Mucosa of rectum (tissue), 2 donors: ENCODE data around the gene PPIE.

Experiments used
- H3K27ac ChIP-seq, 2 donors: one replicate each; pipeline ENCODE4 v1.7.0; 2013; ENCODE audit warnings: inconsistent platforms in 2 of 2, low read depth in 2 of 2, low read length in 2 of 2
- H3K27me3 ChIP-seq, 2 donors: one replicate each; pipeline ENCODE4 v1.7.0; 2013; ENCODE audit warnings: low read length in 2 of 2; ENCODE audit not compliant: control insufficient read depth in 2 of 2, insufficient read depth in 2 of 2
- H3K36me3 ChIP-seq, 2 donors: one replicate each; pipeline ENCODE4 v1.7.0; 2013; ENCODE audit warnings: low read length in 2 of 2; ENCODE audit not compliant: control insufficient read depth in 2 of 2, insufficient read depth in 2 of 2
- H3K4me1 ChIP-seq, 2 donors: one replicate each; pipeline ENCODE4 v1.7.0; 2013; ENCODE audit warnings: low read length in 2 of 2, mild to moderate bottlenecking in 1 of 2; ENCODE audit not compliant: control insufficient read depth in 2 of 2, insufficient read depth in 2 of 2
- H3K4me3 ChIP-seq, 2 donors: one replicate each; pipeline ENCODE4 v1.7.0; 2013; ENCODE audit warnings: low read length in 2 of 2
- H3K9ac ChIP-seq, 2 donors: one replicate each; pipeline ENCODE4 v1.7.0; 2013; ENCODE audit warnings: low read length in 2 of 2, low read depth in 1 of 2, mild to moderate bottlenecking in 1 of 2
- H3K9me3 ChIP-seq, 2 donors: one replicate each; pipeline ENCODE4 v1.7.0; 2013; ENCODE audit warnings: low read length in 2 of 2; ENCODE audit not compliant: control insufficient read depth in 2 of 2
- donor health status: healthy.
- donor health status: Normal muscosa, but diverticular disease.

PPIE gene

GRCh38 chr1:39733161-39733560 is 5.5 kb upstream of the PPIE start:
- Histone ChIP-seq H3K4me3 (no peak overlapping the region), H3K4me1 (no peaks in the 10 kb centered on the region), H3K36me3 (no peaks in the 10 kb centered on the region), H3K27ac (no peak overlapping the region), H3K27me3 (peaks cover 7 to 16% of the 10 kb centered on the region in 2 donors), H3K9ac (no peak overlapping the region), H3K9me3 (no peaks in the 10 kb centered on the region)

- no peak overlapping the region for H3K9ac ChIP-seq
- H3K4me1 ChIP-seq = peaks cover 6 to 8% of the 10 kb centered on the region in 2 donors
- no peaks in the 10 kb centered on the region for H3K9me3 ChIP-seq
- H3K27me3 ChIP-seq = no peaks in the 10 kb centered on the region
- H3K36me3 ChIP-seq = peaks cover 2 to 4% of the 10 kb centered on the region in 2 donors
- no peak overlapping the region for H3K4me3 ChIP-seq
- H3K27ac ChIP-seq = no peak overlapping the region
These were observed 3.0 kb upstream of the PPIE start for GRCh38 chr1:39735731-39736130.

GRCh38 chr1:39737546-39738169 is 1.0 kb upstream of the PPIE start:
- Histone ChIP-seq H3K4me1 (peaks cover 6 to 8% of the 10 kb centered on the region in 2 donors), H3K27ac (no peak overlapping the region), H3K27me3 (no peaks in the 10 kb centered on the region), H3K9ac (no peak overlapping the region), H3K36me3 (peaks cover 11 to 18% of the 10 kb centered on the region in 2 donors), H3K9me3 (no peaks in the 10 kb centered on the region), H3K4me3 (no peak overlapping the region)

GRCh38 chr1:39745016-39745670 is 6.5 kb downstream of the PPIE start:
- Histone ChIP-seq H3K36me3 (peaks cover 65 to 85% of the 10 kb centered on the region in 2 donors), H3K9me3 (no peaks in the 10 kb centered on the region)

GRCh38 chr1:39751595-39751994 is 12.9 kb downstream of the PPIE start:
- Histone ChIP-seq H3K4me1 (no peaks in the 10 kb centered on the region), H3K27ac (no peak overlapping the region), H3K27me3 (no peaks in the 10 kb centered on the region), H3K36me3 (peaks cover 78 to 91% of the 10 kb centered on the region in 2 donors), H3K4me3 (no peak overlapping the region), H3K9me3 (no peaks in the 10 kb centered on the region), H3K9ac (no peak overlapping the region)

More at GRCh38 chr1:39745016-39745670, 6.5 kb downstream of the PPIE start:
- no peaks in the 10 kb centered on the region for H3K27me3 ChIP-seq
- H3K4me3 ChIP-seq = no peak overlapping the region
- H3K9ac ChIP-seq = no peak overlapping the region
- H3K4me1 ChIP-seq = no peaks in the 10 kb centered on the region
- no peak overlapping the region for H3K27ac ChIP-seq

- Histone ChIP-seq H3K4me1 (no peaks in the 10 kb centered on the region), H3K36me3 (peaks cover 81 to 91% of the 10 kb centered on the region in 2 donors), H3K27me3 (no peaks in the 10 kb centered on the region), H3K9me3 (no peaks in the 10 kb centered on the region), H3K27ac (no peak overlapping the region), H3K9ac (no peak overlapping the region), H3K4me3 (no peak overlapping the region)
These were observed 14.0 kb downstream of the PPIE start for GRCh38 chr1:39752703-39753102.

- peaks cover 79 to 87% of the 10 kb centered on the region in 2 donors for H3K36me3 ChIP-seq
- no peaks in the 10 kb centered on the region for H3K9me3 ChIP-seq
- no peaks in the 10 kb centered on the region for H3K27me3 ChIP-seq
- no peak overlapping the region for H3K4me3 ChIP-seq
- H3K9ac ChIP-seq = no peak overlapping the region
- no peaks in the 10 kb centered on the region for H3K4me1 ChIP-seq
- H3K27ac ChIP-seq = no peak overlapping the region
These were observed 14.7 kb downstream of the PPIE start for GRCh38 chr1:39753132-39754025.

GRCh38 chr1:39754026-39754570 is 15.4 kb downstream of the PPIE start:
- H3K27ac ChIP-seq = no peak overlapping the region
- no peaks in the 10 kb centered on the region for H3K9me3 ChIP-seq
- peaks cover 78 to 83% of the 10 kb centered on the region in 2 donors for H3K36me3 ChIP-seq

GRCh38 chr1:39754906-39755504 is 16.3 kb downstream of the PPIE start:
- Histone ChIP-seq H3K36me3 (peaks cover 73 to 85% of the 10 kb centered on the region in 2 donors), H3K4me3 (no peak overlapping the region), H3K27ac (no peak overlapping the region), H3K4me1 (no peaks in the 10 kb centered on the region), H3K9me3 (no peaks in the 10 kb centered on the region), H3K27me3 (no peaks in the 10 kb centered on the region), H3K9ac (no peak overlapping the region)

More at GRCh38 chr1:39754026-39754570, 15.4 kb downstream of the PPIE start:
- Histone ChIP-seq H3K4me3 (no peak overlapping the region), H3K9ac (no peak overlapping the region), H3K27me3 (no peaks in the 10 kb centered on the region), H3K4me1 (no peaks in the 10 kb centered on the region)
